Effector memory CD8-positive, alpha-beta T cell (primary cell): Measurements from ENCODE around the gene LRP1B.

ENCODE experiments used
- ATAC-seq: fragments of 150-1000 bp; cut with Tn5 transposase; replicated peaks from 2 replicates; pipeline ENCODE4 v1.10.0; 2021; ENCODE audit warnings: mild to moderate bottlenecking, moderate library complexity
- DNase-seq, 3 experiments: peaks; one replicate each; pipeline ENCODE4 v3.0.0; 2021
- H3K27ac Mint-ChIP-seq, 2 donors: one replicate each; pipeline ENCODE4 v1.8.0; 2022; ENCODE audit warnings: mild to moderate bottlenecking in 2 of 2, mixed read lengths in 2 of 2, moderate library complexity in 2 of 2
- H3K27me3 Mint-ChIP-seq, 2 donors: one replicate each; pipeline ENCODE4 v1.8.0; 2022; ENCODE audit warnings: mixed read lengths in 2 of 2
- H3K36me3 Mint-ChIP-seq: one replicate; pipeline ENCODE4 v1.8.0; 2022; ENCODE audit warnings: mild to moderate bottlenecking, moderate library complexity, mixed read lengths; ENCODE audit not compliant: insufficient read depth
- H3K4me1 Mint-ChIP-seq, 2 donors: one replicate each; pipeline ENCODE4 v1.8.0; 2022; ENCODE audit warnings: low read depth in 2 of 2, mixed read lengths in 2 of 2
- H3K4me3 Mint-ChIP-seq, 2 donors: one replicate each; pipeline ENCODE4 v1.8.0; 2022; ENCODE audit warnings: mild to moderate bottlenecking in 2 of 2, mixed read lengths in 2 of 2, moderate library complexity in 2 of 2
- H3K9me3 Mint-ChIP-seq, 2 donors: one replicate each; pipeline ENCODE4 v1.8.0; 2022; ENCODE audit warnings: mixed read lengths in 2 of 2

The LRP1B gene

GRCh38 chr2:140759426-140760156 lies 1371.2 kb downstream of the LRP1B start:
- Mint-ChIP-seq H3K27ac (no peak overlapping the region), H3K4me3 (no peak overlapping the region), H3K27me3 (no peaks in the 10 kb centered on the region), H3K4me1 (no peaks in the 10 kb centered on the region), H3K9me3 (no peaks in the 10 kb centered on the region), H3K36me3 (no peaks in the 10 kb centered on the region)
- DNase-seq (no peak), ATAC-seq (no peak)

DNA sequence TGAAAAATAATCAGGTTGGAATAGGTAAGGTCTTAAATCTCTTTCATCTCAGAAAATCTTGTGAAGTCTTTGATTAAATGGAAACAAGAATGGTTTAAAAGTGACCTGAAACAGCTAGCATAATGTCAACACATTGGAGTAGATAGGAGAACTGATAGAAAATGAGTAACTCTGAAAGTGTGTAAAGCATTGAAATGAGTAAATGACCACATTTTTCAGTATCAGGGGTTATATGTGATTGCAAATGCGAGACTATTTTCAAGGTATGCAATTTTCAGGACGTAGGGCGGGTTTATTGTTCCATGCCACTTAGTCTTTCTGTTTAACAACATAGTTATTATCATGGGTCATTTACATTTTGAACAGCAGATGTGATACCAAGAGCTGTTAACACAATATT lies 1383.2 kb downstream of the LRP1B start:
- Mint-ChIP-seq H3K4me3 (no peak overlapping the region), H3K27me3 (no peaks in the 10 kb centered on the region), H3K36me3 (no peaks in the 10 kb centered on the region), H3K4me1 (no peaks in the 10 kb centered on the region), H3K9me3 (peaks cover 0 to 2% of the 10 kb centered on the region in 2 donors), H3K27ac (no peak overlapping the region)
- no peak for DNase-seq
- no peak for ATAC-seq

- no peak overlapping the region for H3K27ac Mint-ChIP-seq
- no peak overlapping the region for H3K4me3 Mint-ChIP-seq
- H3K36me3 Mint-ChIP-seq: no peaks in the 10 kb centered on the region
- DNase-seq (no peak), ATAC-seq (no peak)
- H3K4me1 Mint-ChIP-seq: no peaks in the 10 kb centered on the region
- peaks cover 0 to 2% of the 10 kb centered on the region in 2 donors for H3K9me3 Mint-ChIP-seq
- H3K27me3 Mint-ChIP-seq: no peaks in the 10 kb centered on the region
Observed at GRCh38 chr2:140747090-140747489, 1383.7 kb downstream of the LRP1B start.

DNA sequence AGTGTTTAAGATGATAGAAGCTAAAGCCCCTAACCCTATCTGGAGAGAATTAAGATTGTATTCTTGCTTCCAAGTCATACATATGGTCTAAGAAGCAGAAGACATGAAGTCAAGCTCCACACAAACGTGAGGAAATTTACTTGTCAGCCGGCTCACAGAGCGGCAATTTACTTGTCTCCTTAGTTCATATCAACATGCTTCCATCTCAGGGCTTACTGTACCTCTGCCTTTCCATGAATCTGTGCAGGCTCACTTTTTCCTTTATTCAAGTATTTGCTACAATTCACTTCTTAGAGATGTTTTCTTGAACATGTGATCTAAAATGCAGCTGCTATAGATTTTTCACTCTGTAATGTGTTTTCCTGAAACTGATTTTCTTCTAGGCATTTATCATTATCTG lies 1386.4 kb downstream of the LRP1B start:
- H3K9me3 Mint-ChIP-seq: peaks cover 0 to 6% of the 10 kb centered on the region in 2 donors
- no peak overlapping the region for H3K27ac Mint-ChIP-seq
- ATAC-seq (no peak), DNase-seq (no peak)
- no peaks in the 10 kb centered on the region for H3K4me1 Mint-ChIP-seq
- no peaks in the 10 kb centered on the region for H3K27me3 Mint-ChIP-seq
- no peak overlapping the region for H3K4me3 Mint-ChIP-seq
- no peaks in the 10 kb centered on the region for H3K36me3 Mint-ChIP-seq

- no peak for DNase-seq
- Mint-ChIP-seq H3K9me3 (peaks cover 13 to 25% of the 10 kb centered on the region in 2 donors), H3K4me1 (no peaks in the 10 kb centered on the region), H3K36me3 (no peaks in the 10 kb centered on the region), H3K27me3 (no peaks in the 10 kb centered on the region), H3K27ac (no peak overlapping the region), H3K4me3 (no peak overlapping the region)
- ATAC-seq: no peak
Observed at GRCh38 chr2:140737006-140737405, 1393.8 kb downstream of the LRP1B start.

- Mint-ChIP-seq H3K4me3 (no peak overlapping the region), H3K36me3 (no peaks in the 10 kb centered on the region), H3K9me3 (peaks cover 15 to 33% of the 10 kb centered on the region in 2 donors), H3K27me3 (no peaks in the 10 kb centered on the region), H3K4me1 (no peaks in the 10 kb centered on the region), H3K27ac (no peak overlapping the region)
- no peak for ATAC-seq
- no peak for DNase-seq
Observed at GRCh38 chr2:140734992-140735391, 1395.8 kb downstream of the LRP1B start.

GRCh38 chr2:140718999-140719398 lies 1411.8 kb downstream of the LRP1B start:
- H3K9me3 Mint-ChIP-seq: peaks cover 13% of the 10 kb centered on the region in 2 donors
- H3K27ac Mint-ChIP-seq: no peak overlapping the region
- ATAC-seq (no peak), DNase-seq (no peak)
- no peak overlapping the region for H3K4me3 Mint-ChIP-seq
- no peaks in the 10 kb centered on the region for H3K36me3 Mint-ChIP-seq
- no peaks in the 10 kb centered on the region for H3K27me3 Mint-ChIP-seq
- no peaks in the 10 kb centered on the region for H3K4me1 Mint-ChIP-seq

- peaks cover 5 to 9% of the 10 kb centered on the region in 2 donors for H3K9me3 Mint-ChIP-seq
- no peaks in the 10 kb centered on the region for H3K27me3 Mint-ChIP-seq
- H3K27ac Mint-ChIP-seq: no peak overlapping the region
- ATAC-seq: no peak
- H3K4me1 Mint-ChIP-seq: no peaks in the 10 kb centered on the region
- no peak for DNase-seq
- no peak overlapping the region for H3K4me3 Mint-ChIP-seq
- no peaks in the 10 kb centered on the region for H3K36me3 Mint-ChIP-seq
Observed at GRCh38 chr2:140717481-140717880, 1413.3 kb downstream of the LRP1B start.

DNA sequence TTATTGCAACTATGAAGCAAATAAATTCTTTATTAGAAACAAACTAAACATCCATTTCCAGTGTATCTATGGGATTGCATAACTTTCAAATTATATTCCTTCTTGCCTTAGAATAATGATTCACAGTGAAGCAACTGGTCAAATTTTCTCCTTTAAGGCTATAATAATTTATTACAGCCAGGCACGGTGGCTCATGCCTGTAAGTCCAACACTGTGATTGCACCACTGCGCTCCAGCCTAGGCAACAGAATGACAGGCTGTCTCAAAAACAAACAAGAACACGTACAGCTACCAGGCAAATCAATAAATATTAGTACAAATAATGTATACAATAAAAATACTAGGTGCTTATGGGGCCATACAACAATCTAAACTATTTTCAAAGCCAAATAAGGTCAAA lies 1416.2 kb downstream of the LRP1B start:
- H3K27ac Mint-ChIP-seq: no peak overlapping the region
- H3K36me3 Mint-ChIP-seq: no peaks in the 10 kb centered on the region
- ATAC-seq (no peak), DNase-seq (no peak)
- peaks cover 5 to 7% of the 10 kb centered on the region in 2 donors for H3K9me3 Mint-ChIP-seq
- no peak overlapping the region for H3K4me3 Mint-ChIP-seq
- no peaks in the 10 kb centered on the region for H3K4me1 Mint-ChIP-seq
- no peaks in the 10 kb centered on the region for H3K27me3 Mint-ChIP-seq

DNA sequence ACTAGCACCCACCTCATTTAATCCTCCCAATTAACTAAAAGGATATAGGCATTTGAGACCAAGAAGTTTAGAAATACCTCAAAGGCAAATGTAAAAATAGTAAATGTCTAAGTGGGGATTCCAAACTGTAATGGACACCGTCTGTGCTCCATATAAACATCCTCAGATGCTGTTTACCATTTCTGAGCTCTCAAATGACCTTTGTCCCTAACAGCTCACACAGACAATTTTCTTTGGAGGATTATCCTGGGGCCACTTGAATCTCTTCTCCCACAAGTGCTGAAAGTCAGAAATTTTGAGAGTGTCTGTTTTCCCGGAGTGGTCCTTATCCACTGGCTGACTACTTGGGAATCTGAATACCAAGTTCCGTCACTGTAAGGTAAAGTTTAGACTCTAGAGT lies 1418.9 kb downstream of the LRP1B start:
- ATAC-seq: no peak
- H3K36me3 Mint-ChIP-seq: no peaks in the 10 kb centered on the region
- no peaks in the 10 kb centered on the region for H3K27me3 Mint-ChIP-seq
- DNase-seq: no peak
- peaks cover 0 to 4% of the 10 kb centered on the region in 2 donors for H3K9me3 Mint-ChIP-seq
- H3K27ac Mint-ChIP-seq: no peak overlapping the region
- no peaks in the 10 kb centered on the region for H3K4me1 Mint-ChIP-seq
- H3K4me3 Mint-ChIP-seq: no peak overlapping the region

DNA sequence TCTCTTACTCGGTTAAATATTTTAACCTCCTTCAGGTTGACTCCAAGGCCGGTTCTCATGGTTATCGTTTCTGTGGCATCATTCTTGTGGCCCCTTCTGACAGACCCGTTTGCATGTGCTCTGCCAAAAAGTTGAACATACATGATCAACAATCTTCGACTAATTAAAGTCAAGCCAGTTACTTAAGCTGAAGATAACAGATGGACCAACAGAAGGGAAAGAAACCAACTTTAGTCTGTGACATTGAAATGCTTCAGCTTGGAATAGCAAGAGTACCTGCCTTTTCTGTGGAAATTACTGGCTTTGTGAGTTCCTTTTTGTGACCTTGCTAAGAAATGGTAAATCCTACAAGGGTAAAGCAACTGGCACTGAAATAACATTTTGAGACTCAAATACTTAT lies 1429.1 kb downstream of the LRP1B start:
- Mint-ChIP-seq H3K27ac (no peak overlapping the region), H3K4me3 (no peak overlapping the region), H3K27me3 (no peaks in the 10 kb centered on the region), H3K36me3 (no peaks in the 10 kb centered on the region), H3K4me1 (no peaks in the 10 kb centered on the region), H3K9me3 (peaks cover 0 to 2% of the 10 kb centered on the region in 2 donors)
- ATAC-seq (no peak), DNase-seq (no peak)

DNA sequence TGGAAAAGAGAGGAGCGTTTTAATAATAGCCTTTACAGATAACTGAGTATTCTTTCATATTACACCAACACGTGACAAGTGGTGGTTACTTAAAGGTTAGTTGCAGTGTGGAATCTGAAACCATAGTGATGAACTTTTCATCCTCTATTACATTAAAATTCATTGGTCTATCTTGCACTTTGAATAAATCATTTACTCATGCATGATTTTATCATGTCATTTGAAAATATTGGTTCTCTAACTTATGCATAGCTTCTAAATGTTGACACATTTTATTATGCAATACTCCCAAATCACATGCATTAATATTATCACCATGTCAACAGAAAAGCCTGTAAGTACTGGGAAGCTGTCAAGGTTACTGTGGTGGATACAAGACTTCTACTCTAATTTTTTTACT lies 1432.2 kb downstream of the LRP1B start:
- H3K27me3 Mint-ChIP-seq: no peaks in the 10 kb centered on the region
- ATAC-seq (no peak), DNase-seq (no peak)
- H3K4me3 Mint-ChIP-seq: no peak overlapping the region
- H3K36me3 Mint-ChIP-seq: no peaks in the 10 kb centered on the region
- no peaks in the 10 kb centered on the region for H3K4me1 Mint-ChIP-seq
- H3K9me3 Mint-ChIP-seq: peaks cover 0 to 5% of the 10 kb centered on the region in 2 donors
- no peak overlapping the region for H3K27ac Mint-ChIP-seq

- Mint-ChIP-seq H3K4me1 (no peaks in the 10 kb centered on the region), H3K9me3 (peaks cover 0 to 7% of the 10 kb centered on the region in 2 donors)
- DNase-seq: no peak
Observed at GRCh38 chr2:140696449-140696848, 1434.4 kb downstream of the LRP1B start.

GRCh38 chr2:140695155-140695554 lies 1435.7 kb downstream of the LRP1B start:
- ATAC-seq (no peak), DNase-seq (no peak)
- H3K4me3 Mint-ChIP-seq: no peak overlapping the region
- no peak overlapping the region for H3K27ac Mint-ChIP-seq
- peaks cover 8 to 9% of the 10 kb centered on the region in 2 donors for H3K9me3 Mint-ChIP-seq
- no peaks in the 10 kb centered on the region for H3K4me1 Mint-ChIP-seq
- H3K27me3 Mint-ChIP-seq: no peaks in the 10 kb centered on the region
- no peaks in the 10 kb centered on the region for H3K36me3 Mint-ChIP-seq

More at GRCh38 chr2:140696449-140696848, 1434.4 kb downstream of the LRP1B start:
- no peak overlapping the region for H3K27ac Mint-ChIP-seq
- no peaks in the 10 kb centered on the region for H3K36me3 Mint-ChIP-seq
- no peak overlapping the region for H3K4me3 Mint-ChIP-seq
- H3K27me3 Mint-ChIP-seq: no peaks in the 10 kb centered on the region
- ATAC-seq: no peak
